Stimulated activated CD4-positive, alpha-beta T cell treated with anti-CD3 and anti-CD28 coated beads, Interleukin-2, amount 100 ng/mL, for 24 hours (primary cell): ENCODE measurements around the gene KIAA0753.

Experiments
- DNase-seq, 2 donors: peaks; one replicate each; pipeline ENCODE4 v3.0.0-alpha.2; 2020

Gene KIAA0753

DNA sequence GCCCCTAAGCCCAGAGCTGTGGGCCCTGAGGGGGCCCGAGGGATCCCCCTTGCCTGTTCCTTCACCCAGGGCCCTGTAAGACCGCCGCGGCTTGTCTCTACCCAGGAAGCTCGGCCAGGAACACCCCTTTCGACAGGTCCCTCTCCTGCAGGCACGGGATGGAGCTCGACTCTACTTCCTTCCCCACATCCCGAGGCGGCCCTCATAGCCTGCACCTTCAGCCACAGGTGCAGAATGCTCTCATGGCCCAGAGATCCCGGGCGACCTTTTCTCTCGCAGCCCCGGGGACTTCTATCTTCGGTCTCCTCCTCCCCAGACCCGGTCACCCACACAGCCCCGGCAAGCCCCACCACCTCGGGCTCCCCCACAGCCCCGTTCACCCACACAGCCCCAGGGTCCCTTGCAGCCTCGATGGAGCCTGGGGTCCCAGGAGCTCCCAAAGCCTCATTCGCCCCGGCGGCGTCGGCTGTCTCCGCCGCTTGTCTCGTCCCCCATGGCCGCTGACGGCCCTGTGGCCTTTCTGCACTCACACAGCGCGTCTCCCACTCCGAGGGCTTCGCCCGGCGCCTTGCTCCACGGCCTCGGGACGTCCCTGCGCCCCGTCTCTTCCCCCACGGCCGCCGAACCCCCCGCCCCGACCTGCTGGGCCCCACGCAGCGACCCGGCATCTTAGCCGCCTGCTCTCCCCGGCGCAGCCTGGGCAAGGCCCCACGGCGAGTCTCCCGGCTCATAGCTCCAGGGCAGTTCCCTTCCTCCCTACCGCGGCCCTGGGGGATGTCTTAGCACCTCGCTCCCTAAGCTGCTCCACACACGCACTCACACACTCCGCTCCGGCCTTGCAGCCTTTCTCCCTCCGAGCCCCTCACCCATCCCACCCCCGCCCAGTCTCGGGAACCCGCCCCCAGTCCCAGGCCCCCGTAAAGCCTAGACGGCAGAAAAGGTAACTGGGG, 650 bp downstream of the KIAA0753 start:
- DNase-seq, result peak in 1 of 2 donors; percentile 52

DNA sequence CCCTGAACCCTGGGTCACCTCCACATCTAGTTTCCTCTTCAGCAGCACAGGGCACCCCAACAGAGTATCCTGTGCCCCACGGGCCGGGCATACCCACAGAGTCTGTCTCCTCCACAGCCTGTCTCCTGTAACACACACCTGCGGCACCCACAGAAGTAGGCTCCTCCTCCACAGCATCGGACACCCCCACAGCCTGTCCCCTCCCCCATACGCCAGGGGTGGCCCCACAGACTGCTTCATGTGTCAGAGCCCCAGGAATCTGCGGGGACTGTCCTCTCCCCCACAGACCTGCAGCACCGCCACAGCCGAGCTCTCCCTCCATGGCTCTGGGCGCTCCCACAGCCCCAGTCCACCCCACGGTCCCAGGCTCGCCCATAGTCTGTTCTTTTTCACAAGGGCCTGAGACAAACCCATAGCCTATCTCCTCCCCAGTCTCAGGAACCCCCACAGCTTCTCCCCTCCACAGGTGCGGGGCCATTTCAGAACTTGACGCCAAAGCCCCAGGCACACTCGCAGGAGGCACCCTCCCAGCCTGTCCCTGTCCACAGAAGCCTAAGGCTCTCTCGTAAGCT, 1.4 kb downstream of the KIAA0753 start:
- no peak for DNase-seq

DNA sequence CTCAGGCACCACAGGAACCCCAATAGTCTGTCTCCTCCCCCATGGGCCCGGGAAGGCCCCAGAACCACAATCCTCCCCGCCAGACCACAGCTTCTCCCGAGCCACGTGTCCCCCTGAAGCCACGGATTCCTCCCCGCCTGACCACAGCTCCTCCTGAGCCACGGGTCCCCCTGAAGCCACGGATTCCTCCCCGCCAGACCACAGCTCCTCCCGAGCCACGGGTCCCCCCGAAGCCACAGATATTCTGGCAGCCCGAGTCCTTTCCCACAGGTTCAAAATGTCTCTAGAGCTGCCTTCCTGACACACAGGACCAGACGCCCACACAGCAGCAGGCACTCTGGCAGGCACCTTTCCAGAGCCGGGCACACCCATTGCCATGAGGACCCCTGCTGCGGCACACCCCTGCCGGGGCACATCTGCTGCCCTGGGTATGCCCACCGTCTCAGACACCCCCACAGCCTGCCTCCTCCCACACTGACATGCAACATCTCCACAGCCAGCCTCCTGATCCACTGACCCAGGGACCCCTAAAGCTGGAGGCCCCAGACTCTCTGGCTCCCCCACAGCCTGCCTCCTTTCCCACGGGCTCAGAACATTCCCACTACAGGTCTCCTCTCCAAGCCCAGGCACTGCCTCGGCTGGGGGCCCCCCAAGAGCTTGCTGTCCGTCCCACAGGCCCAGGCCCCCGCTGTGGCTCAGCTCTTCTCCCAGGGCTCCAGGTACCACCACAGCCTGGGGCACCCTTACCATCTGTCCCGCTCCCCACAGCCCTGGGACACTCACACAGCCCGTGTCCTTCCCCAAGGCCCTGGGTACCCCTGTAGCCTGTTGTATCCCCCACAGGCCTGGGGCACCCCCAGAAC, 2.2 kb downstream of the KIAA0753 start:
- no peak for DNase-seq

DNA sequence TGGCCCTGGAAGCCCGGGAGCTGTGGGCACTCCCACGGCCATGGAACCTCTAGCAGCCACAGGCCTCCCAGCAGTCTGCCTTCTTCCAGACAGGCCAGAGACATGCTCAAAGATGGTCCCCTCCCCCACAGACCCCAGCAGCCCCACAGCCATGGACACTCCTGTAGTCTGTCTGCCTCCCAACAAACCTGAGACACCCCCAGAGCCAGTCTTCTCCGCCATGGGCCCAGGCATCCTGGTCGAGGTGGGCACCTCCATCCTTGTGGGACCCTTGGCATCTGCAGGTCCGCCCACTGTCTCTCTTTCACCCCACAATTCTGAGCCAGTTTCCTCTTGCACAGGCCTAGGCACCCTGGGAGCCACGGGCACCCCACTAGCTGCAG, 3.1 kb downstream of the KIAA0753 start:
- no peak for DNase-seq

DNA sequence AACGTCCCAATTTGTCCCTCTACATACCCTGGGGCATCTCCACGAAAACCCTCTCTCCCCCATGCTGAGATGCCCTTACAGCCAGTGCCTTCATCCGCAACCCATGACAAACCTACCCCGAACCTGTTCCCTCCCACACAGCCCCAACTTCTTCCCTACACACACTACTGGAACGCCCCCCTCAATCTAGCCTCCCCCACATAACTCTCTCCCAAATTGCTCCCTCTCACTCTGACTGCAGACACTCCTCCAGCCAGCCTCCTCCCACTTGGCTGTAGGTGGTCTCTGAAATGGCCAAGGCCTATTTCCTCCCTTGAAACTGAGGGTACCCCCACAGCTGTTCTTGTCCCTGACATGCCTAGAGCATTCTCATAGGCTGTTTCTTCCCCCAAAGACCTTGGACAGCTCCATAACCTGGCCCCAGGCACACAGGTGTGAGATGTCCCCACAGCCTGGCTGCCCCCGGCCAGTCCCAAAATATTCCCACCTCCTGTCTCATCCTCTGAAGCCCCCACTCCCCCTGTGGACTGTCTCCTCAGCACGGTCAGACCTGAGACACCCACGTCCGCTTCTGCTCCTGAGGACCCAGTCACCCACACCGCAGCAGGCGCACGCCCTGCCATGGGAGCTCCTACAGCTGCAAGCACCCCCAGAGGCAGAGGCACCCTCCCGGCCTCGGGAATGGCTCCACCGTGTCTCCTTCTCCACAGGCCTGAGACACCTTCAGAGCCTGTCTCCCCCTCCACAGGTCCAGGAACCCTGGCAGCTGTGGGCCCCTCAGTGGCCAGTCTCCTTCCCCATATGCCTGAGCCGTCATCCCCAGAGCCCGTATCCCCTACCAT, 3.7 kb downstream of the KIAA0753 start:
- DNase-seq, result no peak

DNA sequence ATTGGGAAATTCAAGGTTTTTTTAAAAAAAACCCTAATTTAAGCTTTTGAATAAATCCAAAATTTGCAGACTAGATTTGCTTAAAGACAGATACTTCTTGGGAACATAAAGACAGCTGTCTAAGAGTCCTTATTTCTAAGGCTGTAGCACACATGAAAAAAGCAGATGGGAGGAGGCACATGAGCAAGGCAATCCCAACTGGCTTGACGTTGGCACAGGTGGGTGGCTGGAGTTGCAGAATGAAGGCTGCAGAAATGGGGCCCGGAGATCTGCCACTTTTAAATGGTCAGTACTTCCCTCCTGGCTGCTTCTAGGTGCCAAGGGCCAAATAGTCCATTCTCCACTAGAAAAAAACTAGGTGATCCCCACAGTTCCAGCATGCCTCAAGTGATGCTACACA, 4.4 kb downstream of the KIAA0753 start:
- no peak for DNase-seq

DNA sequence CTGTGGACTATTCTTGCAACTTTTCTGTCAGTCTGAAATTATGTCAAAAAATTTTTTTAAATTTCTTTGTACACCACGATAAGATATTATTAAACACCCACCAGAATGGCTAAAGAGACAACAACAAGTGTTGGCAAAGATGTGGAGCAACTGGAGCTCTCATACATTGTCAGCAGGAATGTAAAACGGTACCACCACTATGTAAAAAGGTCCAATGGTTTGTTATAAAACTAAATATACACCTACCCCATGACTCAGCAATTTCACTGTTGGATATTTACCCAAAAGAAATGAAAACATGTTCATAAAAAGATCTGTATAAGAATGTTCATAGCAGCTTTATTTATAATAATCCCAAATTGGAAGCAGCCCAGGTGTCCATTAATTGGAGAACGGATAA, 7.2 kb downstream of the KIAA0753 start:
- DNase-seq, result no peak

DNA sequence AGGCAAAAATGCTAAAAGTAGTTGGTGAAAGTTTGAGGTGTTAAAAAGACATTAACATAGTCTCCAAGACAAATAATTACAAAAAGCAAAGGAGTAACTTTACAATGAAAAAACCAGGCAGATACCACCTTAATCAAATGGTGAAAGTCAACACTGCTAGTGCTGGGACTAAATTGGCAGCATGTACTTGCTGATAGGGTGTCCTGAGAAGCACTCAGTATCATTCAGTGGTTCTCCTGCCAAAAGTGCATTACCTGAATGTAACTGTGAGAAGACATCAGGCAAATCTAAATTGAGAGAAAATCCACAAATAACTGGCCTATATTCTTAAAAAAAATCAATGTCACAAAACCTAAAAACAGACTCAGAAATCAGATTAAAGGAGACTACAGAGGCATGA, 8.0 kb downstream of the KIAA0753 start:
- DNase-seq, result no peak

DNA sequence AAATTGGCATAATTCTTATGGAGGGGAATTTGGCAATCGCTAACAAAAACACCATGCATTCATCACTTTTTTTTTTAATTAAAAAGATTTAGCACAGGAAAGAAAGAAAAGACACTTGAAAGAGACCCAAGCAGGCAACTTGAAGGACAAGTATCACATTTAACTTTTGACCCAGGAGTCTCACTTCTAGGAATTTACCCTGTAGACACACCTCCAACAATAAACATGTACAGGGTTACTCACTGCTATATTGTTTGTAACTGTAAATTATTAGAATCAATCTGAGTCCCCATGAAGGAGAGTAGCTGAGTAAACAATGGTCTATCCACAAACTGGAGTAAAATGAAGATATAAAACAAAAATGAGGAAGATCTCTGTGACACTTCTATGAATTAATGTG, 10.1 kb downstream of the KIAA0753 start:
- no peak for DNase-seq

DNA sequence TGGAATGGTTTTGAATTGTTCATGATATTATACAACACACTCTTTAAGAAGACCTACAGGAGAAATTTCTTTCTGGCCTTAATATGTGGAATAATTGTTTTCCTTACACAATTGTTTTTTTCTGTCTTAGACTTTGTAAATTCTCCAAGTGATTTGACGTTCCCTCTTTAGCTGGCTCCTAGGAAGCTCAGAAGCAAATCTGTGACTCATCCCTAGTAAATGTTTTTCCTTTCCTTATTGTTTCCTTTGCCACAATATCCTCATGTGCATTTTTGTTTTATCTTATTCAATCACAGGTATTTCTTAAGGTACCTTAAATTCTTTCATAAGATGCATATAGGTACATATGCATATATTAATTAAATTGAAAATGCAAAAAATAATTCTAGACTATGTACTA, 13.5 kb downstream of the KIAA0753 start:
- DNase-seq, result no peak

DNA sequence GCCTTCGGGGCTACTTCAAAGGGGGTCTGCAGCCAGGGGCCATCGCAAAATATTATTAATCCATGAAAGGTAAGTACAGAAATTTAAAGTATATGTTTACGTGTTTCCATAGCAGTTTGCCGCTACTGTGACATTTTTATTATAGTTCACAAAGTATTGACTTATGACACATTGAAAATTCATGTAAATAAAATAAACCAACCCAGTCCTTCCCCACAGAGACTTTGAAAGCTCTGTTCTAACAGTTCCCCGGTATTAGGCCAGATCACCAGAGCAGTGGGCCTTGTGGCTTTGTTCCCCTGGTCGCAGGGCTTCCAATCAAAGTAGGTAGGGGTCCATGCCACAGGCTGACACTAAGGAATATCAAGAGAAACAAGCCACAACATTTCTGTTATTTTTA, 13.9 kb downstream of the KIAA0753 start:
- DNase-seq, result no peak

DNA sequence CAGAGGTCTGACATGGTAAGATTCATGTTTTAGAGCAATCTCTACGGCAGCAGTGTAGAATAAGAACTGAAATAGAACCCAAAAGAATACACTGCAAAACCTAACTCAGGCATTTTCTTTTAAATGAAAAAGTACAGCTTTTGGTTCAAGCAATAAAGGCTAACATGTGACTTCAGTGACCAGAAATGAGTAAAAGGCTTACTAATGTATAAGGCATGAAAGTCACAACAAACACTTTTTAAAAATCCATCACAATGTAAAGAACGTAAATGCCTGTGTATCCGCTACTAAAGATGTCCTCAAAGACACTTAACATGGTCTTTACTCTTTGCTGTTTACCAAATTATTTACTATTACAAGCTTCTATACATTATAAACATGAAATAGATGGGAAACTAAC, 16.6 kb downstream of the KIAA0753 start:
- no peak for DNase-seq

DNA sequence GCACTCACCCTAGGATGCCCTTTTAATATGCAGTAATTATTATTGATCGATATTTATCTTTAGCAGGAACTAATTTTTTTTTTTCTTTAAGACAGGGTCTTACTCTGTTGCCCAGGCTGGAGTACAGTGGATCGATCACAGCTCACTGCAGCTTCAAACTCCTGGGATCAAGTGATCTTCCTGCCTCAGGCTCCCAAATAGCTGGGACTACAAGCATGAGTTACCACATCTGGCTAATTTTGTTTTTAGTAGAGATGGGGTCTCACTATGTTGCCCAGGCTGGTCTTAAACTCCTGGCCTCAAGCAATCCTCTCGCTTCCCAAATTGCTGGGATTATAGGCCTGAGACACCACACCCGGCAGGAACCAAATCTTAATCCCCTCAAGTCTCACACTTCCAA, 29.3 kb downstream of the KIAA0753 start:
- DNase-seq, result no peak

DNA sequence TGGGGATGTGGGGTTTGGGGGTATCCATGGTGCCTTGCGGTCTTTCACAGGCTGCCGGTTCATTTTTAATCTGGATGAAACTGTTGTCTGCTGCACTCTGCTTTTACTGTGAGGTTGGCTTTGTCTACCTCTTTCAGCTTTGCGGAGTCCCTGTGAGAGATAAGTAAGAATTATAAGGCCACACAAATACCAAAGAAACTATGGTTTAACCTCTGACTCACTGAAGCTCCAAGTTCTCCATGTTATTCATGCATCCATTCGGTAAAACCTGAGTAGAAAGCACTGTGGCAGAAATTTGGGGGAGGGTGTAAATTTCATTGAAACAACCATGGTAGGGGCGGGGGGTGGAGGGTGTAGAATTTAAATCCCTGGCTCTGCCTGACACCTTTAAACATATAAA, 30.5 kb downstream of the KIAA0753 start:
- no peak for DNase-seq

DNA sequence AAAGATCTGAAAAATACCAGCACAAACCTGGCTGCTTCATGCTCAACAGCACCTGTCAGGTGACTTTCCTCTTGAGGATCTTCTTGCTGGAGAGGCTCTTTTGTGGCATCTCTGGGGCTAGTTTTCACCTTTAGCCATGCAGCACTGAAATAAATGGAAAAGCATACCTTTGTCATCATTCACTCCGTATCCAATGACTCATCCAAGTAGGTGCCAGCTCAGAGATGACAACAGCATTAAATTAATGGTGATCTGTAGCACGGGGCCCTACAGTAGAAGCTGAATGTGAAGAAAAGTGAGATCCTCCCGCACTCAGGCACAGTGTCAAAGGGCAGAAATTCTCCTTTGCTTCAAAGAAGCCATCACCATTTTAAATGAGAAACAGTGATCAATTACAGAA, 32.2 kb downstream of the KIAA0753 start:
- no peak for DNase-seq

DNA sequence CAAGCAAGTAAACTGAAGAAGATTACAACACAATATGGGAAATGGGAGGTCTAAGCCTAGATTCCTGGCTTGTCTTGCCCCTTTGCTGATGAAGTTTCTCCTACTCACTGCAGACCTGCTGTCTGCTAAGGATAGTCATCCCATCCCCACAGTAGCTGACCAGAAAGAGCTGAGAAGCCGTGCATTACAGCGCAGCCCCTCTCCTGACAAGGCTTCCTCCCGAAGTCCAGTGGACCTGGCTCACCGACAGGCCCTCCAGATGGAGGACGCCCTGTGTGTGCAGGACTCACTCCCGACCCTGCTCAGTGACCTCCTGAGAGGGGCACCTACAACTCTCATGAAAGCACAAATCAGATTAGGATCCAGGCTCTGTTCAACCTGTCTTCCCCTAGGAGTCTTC, 35.4 kb downstream of the KIAA0753 start:
- no peak for DNase-seq

DNA sequence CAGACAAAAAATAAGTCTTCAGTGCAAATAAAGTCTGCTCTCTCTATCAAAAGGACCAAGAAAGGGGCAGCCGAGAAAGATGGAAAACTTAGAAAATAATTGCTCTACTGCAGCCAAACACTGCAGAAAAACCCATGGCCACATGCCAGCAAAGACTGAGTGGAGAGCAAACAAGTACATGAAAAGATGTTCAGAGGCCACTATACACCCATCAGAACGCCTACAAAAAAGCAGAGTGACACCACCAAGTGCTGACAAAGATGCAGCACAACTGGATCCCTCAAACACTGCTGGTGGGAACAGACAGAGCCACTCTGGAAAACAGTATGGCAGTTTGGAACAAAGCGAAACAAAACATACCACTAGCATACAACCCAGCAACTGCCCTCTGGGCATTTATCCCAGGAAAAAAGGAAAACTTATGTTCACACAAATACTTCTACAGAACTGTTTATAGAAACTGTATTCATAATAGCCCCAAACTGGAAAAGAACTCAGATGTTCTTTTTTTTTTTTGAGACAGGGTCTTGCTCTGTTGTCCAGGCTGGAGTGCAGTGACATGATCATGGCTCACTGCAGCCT, 36.7 kb downstream of the KIAA0753 start:
- no peak for DNase-seq

DNA sequence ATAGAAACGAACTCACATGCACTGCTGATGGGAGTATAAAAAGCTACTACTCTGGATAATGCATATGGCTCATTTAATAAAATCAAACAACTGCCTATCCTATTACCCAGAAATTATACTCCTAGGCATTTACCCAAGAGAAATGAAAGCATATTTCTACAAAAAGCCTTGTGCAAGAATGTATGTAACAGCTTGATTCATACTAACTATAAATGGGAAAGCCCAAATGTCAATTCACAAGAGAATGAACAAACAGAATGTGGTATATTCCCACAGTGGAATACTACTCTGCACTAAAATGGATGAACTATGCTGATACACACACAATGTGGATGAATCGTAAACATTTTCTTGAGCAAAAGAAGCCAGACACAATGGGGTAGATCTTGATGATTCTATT, 38.4 kb downstream of the KIAA0753 start:
- DNase-seq, result no peak

DNA sequence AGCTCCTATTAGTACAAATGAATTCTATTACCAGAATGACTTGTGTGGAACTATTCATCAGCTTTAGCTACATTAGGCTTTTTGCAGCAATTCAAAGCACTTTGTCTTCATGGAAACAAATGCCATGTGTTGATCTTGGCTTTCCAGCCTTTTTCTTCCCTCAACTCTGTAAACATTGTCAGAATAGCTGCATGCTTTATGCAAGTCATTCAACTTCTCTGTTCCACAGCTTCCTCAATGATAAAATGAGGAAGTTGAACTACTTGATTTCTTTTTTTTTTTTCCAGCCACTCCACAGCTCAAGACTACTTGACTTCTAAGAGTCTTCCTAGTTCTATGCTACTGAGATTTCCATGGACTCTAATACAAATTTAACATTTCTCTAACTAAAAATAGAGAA, 41.1 kb downstream of the KIAA0753 start:
- no peak for DNase-seq

DNA sequence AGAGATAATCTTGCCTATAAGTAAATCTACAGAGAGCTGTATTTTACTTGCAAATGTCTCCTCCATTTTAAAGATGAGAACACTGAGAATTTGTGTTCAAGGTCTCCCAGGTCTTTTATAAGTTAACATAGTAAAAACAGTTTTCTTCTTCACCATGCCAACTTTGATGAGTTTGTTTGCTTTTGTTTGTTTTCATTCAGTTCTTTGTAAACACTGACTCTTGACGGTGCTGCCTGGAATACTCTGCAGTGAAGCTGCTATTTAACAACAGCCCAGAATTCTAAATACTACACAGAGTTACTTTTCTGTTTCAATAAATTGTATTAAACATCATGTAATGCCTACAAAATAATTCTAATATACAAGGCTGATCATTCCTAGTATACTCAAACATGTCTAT, 42.8 kb downstream of the KIAA0753 start:
- DNase-seq, result no peak

DNA sequence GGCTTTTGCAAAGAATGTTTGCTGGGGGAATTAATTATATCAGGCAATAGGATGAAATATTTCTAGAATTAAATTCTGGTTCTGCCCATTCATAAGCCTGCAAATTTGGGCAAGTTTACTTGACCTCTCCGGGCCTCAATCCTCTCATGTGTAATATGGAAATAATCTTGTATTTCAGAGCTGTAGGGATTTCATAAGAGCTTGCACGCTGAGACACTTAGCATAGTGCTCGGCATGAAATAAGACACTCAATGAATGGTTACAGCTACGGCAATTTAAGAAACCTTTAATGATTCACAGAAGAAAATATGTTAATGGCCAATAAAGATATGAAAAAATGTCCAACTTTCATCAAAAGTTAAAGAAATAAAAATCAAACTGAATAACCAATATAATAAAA, 43.6 kb downstream of the KIAA0753 start:
- no peak for DNase-seq

DNA sequence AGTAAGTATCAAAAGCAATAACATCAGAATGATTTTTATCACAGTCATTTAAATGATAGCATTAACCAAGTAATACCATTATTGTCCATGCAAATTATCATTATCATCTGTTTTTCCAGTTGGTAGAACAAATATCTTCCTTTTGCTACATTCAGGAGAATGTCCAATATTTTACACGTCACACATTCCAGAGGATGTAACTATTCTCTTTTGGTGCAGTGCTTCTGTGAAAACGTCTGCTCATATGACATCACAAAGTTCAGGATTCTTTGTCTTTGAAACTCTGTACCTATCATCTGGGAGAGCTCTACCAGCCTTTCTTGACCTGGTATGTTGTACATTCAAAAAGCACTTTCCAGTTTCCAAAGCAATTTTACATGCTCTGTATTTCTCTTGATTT, 44.0 kb downstream of the KIAA0753 start:
- DNase-seq, result no peak
